K562 (cell line): ENCODE results near the gene COPB2. TPM values are rescaled to one million over a fixed set of nuclear protein-coding genes. Genes with fewer than 3 reads are reported as not detected.

Experiments used
- GATAD2B ChIP-seq: fragments of 450-650 bp; IDR thresholded peaks from 2 replicates; pipeline ENCODE4 v1.6.1; 2017; ENCODE audit warnings: mild to moderate bottlenecking, borderline replicate concordance
- HDGF ChIP-seq: fragments of 450-650 bp; IDR thresholded peaks from 2 replicates; pipeline ENCODE4 v1.6.1; 2016
- HOXB6 ChIP-seq: fragments of 250-450 bp; sonication (Bioruptor Pico); IDR thresholded peaks from 2 replicates; pipeline ENCODE4 v1.5.1; 2022; ENCODE audit warnings: mild to moderate bottlenecking, borderline replicate concordance
- KHSRP ChIP-seq: fragments of 450-650 bp; IDR thresholded peaks from 2 replicates; pipeline ENCODE4 v1.6.1; 2017
- MCM2 ChIP-seq: fragments of 450-650 bp; IDR thresholded peaks from 2 replicates; pipeline ENCODE4 v1.6.1; 2017; ENCODE audit warnings: low read depth, mild to moderate bottlenecking
- NFXL1 ChIP-seq: fragments of 450-650 bp; formaldehyde crosslinking; IDR thresholded peaks from 2 replicates; pipeline ENCODE4 v1.4.0; 2021; ENCODE audit warnings: mild to moderate bottlenecking
- NR2C2 ChIP-seq, 2 experiments: fragments of 200-800 bp in 1 of 2; sonication (Bioruptor generic) in 1 of 2; sonication (generic) in 1 of 2; formaldehyde crosslinking in 1 of 2; IDR thresholded peaks; 2 replicates each; pipeline versions ENCODE4 v1.6.1 to v1.8.0; 2016 to 2022; ENCODE audit warnings: mild to moderate bottlenecking in 1 of 2, missing compliant biosample characterization in 1 of 2, missing genetic modification characterization in 1 of 2, missing genetic modification reagents in 1 of 2
- PCBP2 ChIP-seq: fragments of 200-400 bp; formaldehyde crosslinking; IDR thresholded peaks from 2 replicates; pipeline ENCODE4 v1.6.1; 2018; ENCODE audit warnings: low read length, low read depth, mild to moderate bottlenecking, moderate library complexity; ENCODE audit not compliant: poor library complexity, severe bottlenecking
- PHB2 ChIP-seq: fragments of 450-650 bp; IDR thresholded peaks from 2 replicates; pipeline ENCODE4 v1.6.1; 2017; ENCODE audit warnings: low read depth
- POLR2AphosphoS2 ChIP-seq: IDR thresholded peaks from 2 replicates; pipeline ENCODE4 v1.6.1; 2012; ENCODE audit warnings: low read length, improper control_type of control experiment
- POLR2G ChIP-seq: fragments of 200-400 bp; formaldehyde crosslinking; IDR thresholded peaks from 2 replicates; pipeline ENCODE4 v1.6.1; 2017; ENCODE audit warnings: low read depth, mild to moderate bottlenecking, antibody characterized with exemption, low read length, moderate library complexity
- STAT5B ChIP-seq: fragments of 250-450 bp; sonication (Bioruptor Pico); IDR thresholded peaks from 2 replicates; pipeline ENCODE4 v1.8.0; 2021; ENCODE audit warnings: mild to moderate bottlenecking, inconsistent platforms
- TAF9B ChIP-seq: fragments of 450-650 bp; IDR thresholded peaks from 2 replicates; pipeline ENCODE4 v1.6.1; 2018; ENCODE audit warnings: mild to moderate bottlenecking; ENCODE audit not compliant: partially characterized antibody
- ZNF165 ChIP-seq: fragments of 250-450 bp; sonication (Bioruptor Pico); IDR thresholded peaks from 2 replicates; pipeline ENCODE4 v1.4.0; 2020; ENCODE audit warnings: borderline replicate concordance
- ZNF444 ChIP-seq: fragments of 250-450 bp; sonication (Bioruptor Pico); IDR thresholded peaks from 2 replicates; pipeline ENCODE4 v1.4.0; 2020; ENCODE audit warnings: mild to moderate bottlenecking, moderate library complexity
- ZNF551 ChIP-seq: fragments of 250-450 bp; sonication (Bioruptor Pico); IDR thresholded peaks from 2 replicates; pipeline ENCODE4 v1.5.0; 2021; ENCODE audit warnings: mild to moderate bottlenecking, moderate library complexity
- polyA plus RNA-seq, 8 experiments: library from polyadenylated mRNA; depleted of rRNA in 4 of 8; stranded (reverse) in 5 of 8; unstranded in 3 of 8; fragments of >200 nt; fragmentation: Nextera tagmentation in 2 of 8; fragmentation: Illumina TruSeq in 1 of 8; extraction: Ambion mirVana in 2 of 8; extraction: Trizol in 1 of 8; gene quantifications; 2 replicates each; pipeline versions ENCODE4 v1.2.1 to v1.2.3, GENCODE V29; 2011 to 2014; ENCODE audit warnings: inconsistent platforms in 1 of 8, missing spikeins in 1 of 8
- total RNA-seq, 7 experiments: library from RNA; depleted of rRNA in 6 of 7; stranded (reverse); fragments of >200 nt in 6 of 7; fragmentation: Illumina TruSeq in 2 of 7; extraction: Trizol in 2 of 7; gene quantifications; 2 replicates each; pipeline versions ENCODE4 v1.2.1 to v1.2.3, GENCODE V29; 2011 to 2021; ENCODE audit warnings: low replicate concordance in 1 of 7
- TF ChIP-seq, protein P1 (sequence below), 2 experiments: fragments of 450-650 bp; formaldehyde crosslinking in 1 of 2; IDR thresholded peaks; 2 replicates each; pipeline versions ENCODE4 v1.4.0 to v1.6.1; 2014 to 2020; ENCODE audit warnings: mild to moderate bottlenecking in 2 of 2, borderline replicate concordance in 1 of 2, low read depth in 1 of 2
- TF ChIP-seq, protein P2 (sequence below): sonication (generic); formaldehyde crosslinking; IDR thresholded peaks from 2 replicates; pipeline ENCODE4 v1.8.1; 2023; ENCODE audit warnings: mild to moderate bottlenecking, missing genetic modification reagents

Gene COPB2
- total and polyA plus RNA-seq, 9 of the 15 experiments (the other 6 are each of a cell fraction or from before 2014, with no cell fraction given) = 64.3 to 189 (median 130) TPM

DNA sequence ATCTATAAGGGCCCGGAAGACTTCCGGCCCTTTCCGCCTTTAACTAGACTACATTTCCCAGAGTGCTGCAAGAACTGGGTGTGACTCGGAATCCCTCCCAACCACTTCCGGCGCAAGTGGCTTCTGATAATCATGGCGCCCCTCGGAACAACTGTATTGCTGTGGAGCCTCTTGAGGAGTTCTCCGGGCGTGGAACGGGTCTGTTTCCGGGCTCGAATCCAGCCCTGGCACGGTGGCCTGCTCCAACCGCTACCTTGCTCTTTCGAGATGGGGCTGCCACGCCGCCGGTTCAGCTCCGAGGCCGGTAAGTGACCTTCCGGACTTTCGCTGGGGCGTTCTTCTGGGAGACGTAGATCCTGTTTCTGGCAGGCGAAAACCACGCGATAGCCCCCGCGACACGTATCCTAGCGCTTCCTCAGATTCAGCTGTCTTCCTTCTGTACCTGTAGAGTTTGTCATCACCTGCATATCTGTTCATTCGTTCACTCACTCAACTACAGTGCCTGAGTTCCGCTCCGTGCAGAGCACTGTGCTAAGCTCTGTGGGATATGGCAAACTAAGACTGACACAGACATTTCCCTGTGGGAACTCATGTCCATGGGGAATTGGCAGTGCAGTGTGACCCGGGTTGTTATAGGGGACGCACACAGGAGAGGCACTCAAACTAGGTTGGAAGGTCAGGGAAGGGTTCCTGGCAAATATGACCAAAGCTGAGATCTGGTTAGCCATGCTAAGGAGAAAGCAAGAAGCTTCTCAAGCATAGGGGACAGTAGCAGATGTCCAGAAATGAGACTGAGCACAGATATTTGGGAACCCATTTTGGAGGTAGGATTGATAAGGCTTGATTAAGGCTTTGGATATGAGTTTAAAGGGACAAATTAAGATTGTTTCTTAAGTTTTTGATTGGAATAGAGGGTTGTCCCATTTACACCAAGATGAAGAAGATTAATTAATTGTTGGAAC, 45.3 kb downstream of the COPB2 start, which contains the start of gene MRPS22 (continued):
- no peak for TF ChIP-seq ZNF444
- TF ChIP-seq, protein P1, sequence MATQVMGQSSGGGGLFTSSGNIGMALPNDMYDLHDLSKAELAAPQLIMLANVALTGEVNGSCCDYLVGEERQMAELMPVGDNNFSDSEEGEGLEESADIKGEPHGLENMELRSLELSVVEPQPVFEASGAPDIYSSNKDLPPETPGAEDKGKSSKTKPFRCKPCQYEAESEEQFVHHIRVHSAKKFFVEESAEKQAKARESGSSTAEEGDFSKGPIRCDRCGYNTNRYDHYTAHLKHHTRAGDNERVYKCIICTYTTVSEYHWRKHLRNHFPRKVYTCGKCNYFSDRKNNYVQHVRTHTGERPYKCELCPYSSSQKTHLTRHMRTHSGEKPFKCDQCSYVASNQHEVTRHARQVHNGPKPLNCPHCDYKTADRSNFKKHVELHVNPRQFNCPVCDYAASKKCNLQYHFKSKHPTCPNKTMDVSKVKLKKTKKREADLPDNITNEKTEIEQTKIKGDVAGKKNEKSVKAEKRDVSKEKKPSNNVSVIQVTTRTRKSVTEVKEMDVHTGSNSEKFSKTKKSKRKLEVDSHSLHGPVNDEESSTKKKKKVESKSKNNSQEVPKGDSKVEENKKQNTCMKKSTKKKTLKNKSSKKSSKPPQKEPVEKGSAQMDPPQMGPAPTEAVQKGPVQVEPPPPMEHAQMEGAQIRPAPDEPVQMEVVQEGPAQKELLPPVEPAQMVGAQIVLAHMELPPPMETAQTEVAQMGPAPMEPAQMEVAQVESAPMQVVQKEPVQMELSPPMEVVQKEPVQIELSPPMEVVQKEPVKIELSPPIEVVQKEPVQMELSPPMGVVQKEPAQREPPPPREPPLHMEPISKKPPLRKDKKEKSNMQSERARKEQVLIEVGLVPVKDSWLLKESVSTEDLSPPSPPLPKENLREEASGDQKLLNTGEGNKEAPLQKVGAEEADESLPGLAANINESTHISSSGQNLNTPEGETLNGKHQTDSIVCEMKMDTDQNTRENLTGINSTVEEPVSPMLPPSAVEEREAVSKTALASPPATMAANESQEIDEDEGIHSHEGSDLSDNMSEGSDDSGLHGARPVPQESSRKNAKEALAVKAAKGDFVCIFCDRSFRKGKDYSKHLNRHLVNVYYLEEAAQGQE (IDR thresholded peaks at IDR 0.05; ENCODE audit: borderline replicate concordance) = no peak
- TF ChIP-seq, protein P1 (CRISPR knock-in tag; IDR thresholded peaks at IDR 0.05; ENCODE audit: low read depth) = no peak; the same call in 1 of the 2 replicates
- TF ChIP-seq STAT5B = no peak
- TF ChIP-seq MCM2 = no peak
- TF ChIP-seq NFXL1 = no peak
- peak; percentile 84 for TF ChIP-seq POLR2G
- TF ChIP-seq NR2C2 (CRISPR knock-in tag; IDR thresholded peaks at IDR 0.05) = peak; percentile 84
- peak; percentile 99 for TF ChIP-seq NR2C2 (tag; IDR thresholded peaks at IDR 0.05)
- no peak for TF ChIP-seq GATAD2B
- TF ChIP-seq PHB2 = no peak
- TF ChIP-seq TAF9B = peak; percentile 86
- no peak for TF ChIP-seq HDGF
- no peak for TF ChIP-seq ZNF551 (CRISPR knock-in tag)
- no peak for TF ChIP-seq KHSRP
- TF ChIP-seq POLR2AphosphoS2 = no peak
- no peak for TF ChIP-seq HOXB6 (CRISPR knock-in tag)
- TF ChIP-seq PCBP2 = no peak
- TF ChIP-seq, protein P2, sequence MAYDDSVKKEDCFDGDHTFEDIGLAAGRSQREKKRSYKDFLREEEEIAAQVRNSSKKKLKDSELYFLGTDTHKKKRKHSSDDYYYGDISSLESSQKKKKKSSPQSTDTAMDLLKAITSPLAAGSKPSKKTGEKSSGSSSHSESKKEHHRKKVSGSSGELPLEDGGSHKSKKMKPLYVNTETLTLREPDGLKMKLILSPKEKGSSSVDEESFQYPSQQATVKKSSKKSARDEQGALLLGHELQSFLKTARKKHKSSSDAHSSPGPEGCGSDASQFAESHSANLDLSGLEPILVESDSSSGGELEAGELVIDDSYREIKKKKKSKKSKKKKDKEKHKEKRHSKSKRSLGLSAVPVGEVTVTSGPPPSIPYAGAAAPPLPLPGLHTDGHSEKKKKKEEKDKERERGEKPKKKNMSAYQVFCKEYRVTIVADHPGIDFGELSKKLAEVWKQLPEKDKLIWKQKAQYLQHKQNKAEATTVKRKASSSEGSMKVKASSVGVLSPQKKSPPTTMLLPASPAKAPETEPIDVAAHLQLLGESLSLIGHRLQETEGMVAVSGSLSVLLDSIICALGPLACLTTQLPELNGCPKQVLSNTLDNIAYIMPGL = 0 out of 2 replicates have a peak, but pooled peaks have one; percentile 40
- 0 out of 2 replicates have a peak, but pooled peaks have one; percentile 25 for TF ChIP-seq ZNF165 (CRISPR knock-in tag)
